T-helper 1 cell treated with Interleukin-12 subunit alpha and Interleukin-12 subunit beta and Interleukin-4 antibody, amounts not matched to agents 30 μg/mL and 1 μg/mL, for 36 hours (primary cell): ENCODE data around the gene PRICKLE1.

Experiments
- H3K27ac Mint-ChIP-seq: one replicate; pipeline ENCODE4 v1.8.0; 2021; ENCODE audit warnings: mild to moderate bottlenecking, mixed read lengths
- H3K27me3 Mint-ChIP-seq: one replicate; pipeline ENCODE4 v1.8.0; 2021; ENCODE audit warnings: low read depth, mixed read lengths
- H3K36me3 Mint-ChIP-seq: one replicate; pipeline ENCODE4 v1.8.0; 2021; ENCODE audit warnings: low read depth, mixed read lengths
- H3K4me1 Mint-ChIP-seq: one replicate; pipeline ENCODE4 v1.8.0; 2021; ENCODE audit warnings: low read depth, mixed read lengths
- H3K4me3 Mint-ChIP-seq: one replicate; pipeline ENCODE4 v1.8.0; 2021; ENCODE audit warnings: mild to moderate bottlenecking, moderate library complexity, mixed read lengths
- H3K9me3 Mint-ChIP-seq: one replicate; pipeline ENCODE4 v1.8.0; 2021; ENCODE audit warnings: mixed read lengths

The PRICKLE1 gene

DNA sequence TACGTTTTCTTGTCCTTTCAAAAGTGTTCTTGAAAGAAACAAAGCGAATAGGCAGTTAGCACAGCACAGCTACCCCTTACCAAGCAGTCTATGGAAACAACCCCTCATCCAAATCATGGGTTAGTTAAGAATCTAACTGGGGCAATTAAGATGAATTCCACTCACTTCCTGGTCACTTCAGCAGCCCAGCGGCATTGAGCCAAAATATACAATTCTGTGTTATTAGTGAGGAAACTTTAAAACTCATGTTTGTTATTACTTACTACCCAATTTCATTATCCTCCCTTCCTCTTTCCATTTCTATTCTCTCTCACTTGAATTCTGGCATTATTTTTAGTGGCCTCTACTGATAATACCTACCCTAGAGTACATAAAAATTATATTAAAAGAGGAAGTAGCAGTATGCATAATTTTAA is 142.2 kb downstream of the PRICKLE1 start:
- Mint-ChIP-seq H3K4me3 (no peak overlapping the region), H3K27ac (no peak overlapping the region), H3K27me3 (no peaks in the 10 kb centered on the region), H3K4me1 (no peaks in the 10 kb centered on the region), H3K9me3 (no peaks in the 10 kb centered on the region), H3K36me3 (peaks cover 28% of the 10 kb centered on the region)

DNA sequence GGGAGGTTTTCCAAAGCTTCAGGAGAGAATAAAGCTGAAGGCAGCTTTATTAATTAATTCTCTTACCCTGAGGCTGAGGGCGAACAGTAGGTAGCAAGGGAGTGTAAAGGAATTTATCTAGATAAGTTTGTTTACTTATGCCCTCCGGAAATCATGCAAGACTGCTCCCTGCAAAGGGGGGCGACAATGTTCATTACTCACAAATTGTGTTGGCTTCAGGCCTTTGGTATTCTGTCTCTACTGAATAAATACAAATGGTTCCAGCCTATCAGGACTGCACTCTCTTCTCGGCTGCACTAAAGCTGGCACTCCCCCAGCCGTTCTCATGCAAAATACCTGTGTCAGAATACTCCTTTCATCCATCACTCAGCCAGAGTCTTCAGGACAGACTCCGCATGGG is 142.8 kb downstream of the PRICKLE1 start:
- Mint-ChIP-seq H3K9me3 (no peaks in the 10 kb centered on the region), H3K27ac (no peak overlapping the region), H3K27me3 (no peaks in the 10 kb centered on the region), H3K4me1 (no peaks in the 10 kb centered on the region), H3K36me3 (peaks cover 31% of the 10 kb centered on the region), H3K4me3 (no peak overlapping the region)

DNA sequence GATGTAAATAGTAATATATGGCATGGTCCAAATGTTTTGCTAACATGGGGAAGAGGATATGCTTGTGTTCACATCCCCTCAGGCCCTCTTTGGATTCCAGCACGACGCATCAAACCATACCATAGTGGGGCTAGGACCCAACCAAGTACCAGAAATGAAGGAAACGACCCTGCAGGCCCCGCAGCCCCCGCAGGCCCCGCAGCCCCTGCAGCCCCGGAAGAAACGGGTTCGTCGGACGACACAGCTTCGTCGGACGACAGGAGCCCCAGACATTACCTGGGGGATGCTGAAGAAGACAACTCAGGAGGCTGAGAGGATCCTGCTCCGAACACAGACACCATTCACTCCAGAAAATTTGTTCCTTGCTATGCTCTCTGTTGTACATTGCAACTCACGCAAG is 143.7 kb downstream of the PRICKLE1 start:
- Mint-ChIP-seq H3K4me1 (no peaks in the 10 kb centered on the region), H3K27me3 (no peaks in the 10 kb centered on the region), H3K27ac (no peak overlapping the region), H3K4me3 (no peak overlapping the region), H3K9me3 (no peaks in the 10 kb centered on the region), H3K36me3 (peaks cover 36% of the 10 kb centered on the region)

DNA sequence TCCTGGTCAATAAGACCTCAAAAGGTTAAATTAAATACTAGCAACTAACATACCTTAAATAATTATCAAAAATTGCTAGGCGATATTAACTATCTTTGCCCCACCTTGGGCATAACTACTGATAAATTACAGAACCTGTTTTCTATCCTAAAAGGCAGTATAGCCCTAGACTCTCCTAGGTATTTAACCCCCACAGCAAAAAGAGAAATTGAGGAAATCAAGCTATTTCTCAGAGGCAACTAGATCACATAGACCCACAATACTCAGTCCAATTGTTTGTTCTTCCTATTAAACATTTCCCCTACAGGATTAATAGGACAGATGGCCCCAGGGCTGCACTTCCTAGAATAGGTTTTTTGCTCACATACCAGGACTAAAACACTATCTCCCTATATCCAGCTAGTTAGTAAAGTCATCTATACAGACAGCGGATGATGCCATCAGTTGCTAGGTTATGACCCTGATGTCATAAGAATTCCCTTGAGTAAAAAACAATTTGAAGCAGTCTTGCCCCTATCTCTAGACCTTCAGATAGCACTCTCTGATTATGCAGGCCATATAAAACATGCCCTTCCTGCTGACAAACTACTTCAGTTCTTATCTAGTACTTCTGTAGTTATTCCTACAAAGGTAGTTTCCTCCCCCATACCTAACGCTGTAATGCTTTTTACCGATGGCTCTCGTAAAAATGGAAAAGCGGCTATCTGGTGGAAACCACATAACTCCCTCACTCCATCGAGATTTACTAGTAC is 145.2 kb downstream of the PRICKLE1 start:
- Mint-ChIP-seq H3K27me3 (no peaks in the 10 kb centered on the region), H3K27ac (no peak overlapping the region), H3K4me3 (no peak overlapping the region), H3K9me3 (no peaks in the 10 kb centered on the region), H3K4me1 (no peaks in the 10 kb centered on the region), H3K36me3 (peaks cover 36% of the 10 kb centered on the region)

DNA sequence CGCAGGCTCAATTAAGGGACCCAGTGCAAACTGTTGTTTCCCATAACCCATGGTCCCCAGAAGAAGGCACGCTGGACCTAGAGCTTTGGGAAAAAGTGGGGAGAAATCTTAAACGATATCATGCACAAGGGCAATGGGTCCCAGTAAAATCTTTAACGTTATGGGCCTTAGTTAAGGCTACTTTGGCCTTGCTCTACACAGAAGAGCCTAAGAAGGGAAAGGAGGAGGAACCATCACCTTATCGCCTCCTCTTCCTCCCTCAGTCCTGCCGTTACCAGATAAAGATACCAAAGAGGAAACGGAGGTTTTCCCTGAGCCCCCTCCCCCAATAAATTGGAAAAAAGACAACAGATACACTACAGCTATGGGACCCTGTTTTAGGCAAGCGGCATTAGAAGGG is 146.7 kb downstream of the PRICKLE1 start:
- Mint-ChIP-seq H3K9me3 (no peaks in the 10 kb centered on the region), H3K4me1 (no peaks in the 10 kb centered on the region), H3K4me3 (no peak overlapping the region), H3K27ac (no peak overlapping the region), H3K27me3 (no peaks in the 10 kb centered on the region), H3K36me3 (peaks cover 30% of the 10 kb centered on the region)

DNA sequence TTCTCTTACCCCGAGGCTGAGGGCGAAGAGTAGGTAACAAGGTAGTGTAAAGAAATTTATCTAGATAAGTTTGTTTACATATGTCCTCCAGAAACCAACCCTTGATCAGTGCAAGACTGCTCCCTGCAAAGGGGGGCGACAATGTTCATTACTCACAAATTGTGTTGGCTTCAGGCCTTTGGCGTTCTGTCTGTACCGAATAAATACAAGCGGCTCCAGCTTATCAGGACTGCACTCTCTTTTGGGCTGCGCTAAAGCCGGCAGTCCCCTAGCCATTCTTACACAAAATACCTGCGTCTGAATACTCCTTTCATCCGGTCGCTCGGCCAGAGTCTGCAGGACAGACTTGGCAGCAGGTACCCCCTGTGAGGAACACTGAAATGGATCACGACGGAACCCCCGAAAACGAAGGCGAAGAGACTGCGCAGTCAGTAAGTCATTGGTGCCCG is 147.2 kb downstream of the PRICKLE1 start:
- H3K36me3 Mint-ChIP-seq, result peaks cover 29% of the 10 kb centered on the region

DNA sequence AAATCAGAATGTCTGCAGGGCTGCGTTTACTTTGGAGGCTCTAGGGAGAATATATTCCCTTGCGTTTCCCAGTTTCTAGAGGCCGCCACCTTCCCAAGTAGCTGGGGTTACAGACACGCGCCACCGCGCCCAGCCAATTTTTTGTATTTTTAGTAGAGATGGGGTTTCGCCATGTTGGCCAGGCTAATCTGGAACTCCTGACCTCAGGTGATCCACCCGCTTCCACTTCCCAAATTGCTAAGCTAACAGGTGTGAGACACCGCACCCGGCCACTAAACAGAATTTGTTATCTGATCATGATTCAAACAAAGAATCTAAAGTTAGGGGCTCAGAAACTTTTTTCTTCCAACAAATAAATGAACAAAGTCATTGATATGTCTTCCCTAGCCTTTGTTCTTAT is 148.9 kb downstream of the PRICKLE1 start:
- Mint-ChIP-seq H3K27ac (no peak overlapping the region), H3K4me3 (no peak overlapping the region), H3K9me3 (no peaks in the 10 kb centered on the region), H3K4me1 (no peaks in the 10 kb centered on the region), H3K36me3 (peaks cover 26% of the 10 kb centered on the region), H3K27me3 (no peaks in the 10 kb centered on the region)

More for the DNA sequence above, 147.2 kb downstream of the PRICKLE1 start:
- no peaks in the 10 kb centered on the region for H3K27me3 Mint-ChIP-seq
- no peaks in the 10 kb centered on the region for H3K9me3 Mint-ChIP-seq
- no peak overlapping the region for H3K27ac Mint-ChIP-seq
- no peaks in the 10 kb centered on the region for H3K4me1 Mint-ChIP-seq
- no peak overlapping the region for H3K4me3 Mint-ChIP-seq

DNA sequence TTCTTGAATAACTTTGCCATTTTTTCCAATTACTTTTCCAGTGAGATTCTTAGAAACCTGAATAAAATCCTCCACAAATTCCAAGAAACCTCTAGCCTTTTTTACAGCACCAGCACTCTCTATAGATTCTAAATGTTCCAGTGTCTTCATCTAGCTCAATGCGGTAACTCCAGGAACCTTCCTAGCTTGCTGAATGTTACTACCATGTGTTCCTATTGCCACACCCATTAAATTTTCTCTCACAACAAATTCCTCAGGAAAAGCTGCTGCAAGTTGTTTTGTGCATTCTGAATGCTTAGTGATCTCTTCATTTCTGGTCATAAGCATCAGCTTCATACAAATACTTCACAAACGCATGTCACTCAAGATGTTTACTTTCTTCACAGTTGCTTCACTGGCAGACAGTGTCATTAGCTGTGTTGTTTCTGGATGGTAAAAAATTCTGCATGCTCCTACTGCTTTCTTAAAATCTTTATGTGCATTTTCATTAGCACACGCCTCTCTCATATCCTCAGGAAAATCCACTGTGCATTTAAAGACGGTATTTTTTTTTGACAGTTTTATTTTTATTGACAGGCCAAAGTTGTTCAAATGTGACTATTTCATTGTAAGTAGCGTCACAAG is 156.9 kb downstream of the PRICKLE1 start:
- no peaks in the 10 kb centered on the region for H3K9me3 Mint-ChIP-seq
- H3K36me3 Mint-ChIP-seq, result peaks cover 22% of the 10 kb centered on the region
- no peak overlapping the region for H3K27ac Mint-ChIP-seq
- no peak overlapping the region for H3K4me3 Mint-ChIP-seq
- no peaks in the 10 kb centered on the region for H3K27me3 Mint-ChIP-seq
- H3K4me1 Mint-ChIP-seq, result no peaks in the 10 kb centered on the region

DNA sequence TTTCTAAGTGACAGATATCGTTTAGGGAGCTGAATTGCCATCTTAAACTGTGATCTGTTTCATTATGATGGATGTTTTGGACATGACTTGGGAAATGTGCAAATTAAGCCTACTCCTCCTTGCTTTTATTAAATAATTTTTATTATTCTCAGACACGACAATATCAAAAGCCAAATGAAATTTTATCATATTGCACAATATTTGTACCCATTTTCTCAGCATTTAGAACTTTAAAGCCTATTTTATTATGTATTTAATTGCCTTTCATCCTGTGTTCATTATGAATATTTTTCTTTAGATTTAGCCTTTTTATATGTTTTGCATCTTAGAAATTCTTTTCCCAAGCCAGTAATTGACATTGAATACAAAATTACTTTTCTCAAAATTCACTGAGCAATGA is 160.7 kb downstream of the PRICKLE1 start:
- H3K36me3 Mint-ChIP-seq, result peaks cover 31% of the 10 kb centered on the region
- H3K27me3 Mint-ChIP-seq, result no peaks in the 10 kb centered on the region
- H3K9me3 Mint-ChIP-seq, result no peaks in the 10 kb centered on the region
- H3K4me3 Mint-ChIP-seq, result no peak overlapping the region
- no peak overlapping the region for H3K27ac Mint-ChIP-seq
- H3K4me1 Mint-ChIP-seq, result peaks cover 11% of the 10 kb centered on the region

DNA sequence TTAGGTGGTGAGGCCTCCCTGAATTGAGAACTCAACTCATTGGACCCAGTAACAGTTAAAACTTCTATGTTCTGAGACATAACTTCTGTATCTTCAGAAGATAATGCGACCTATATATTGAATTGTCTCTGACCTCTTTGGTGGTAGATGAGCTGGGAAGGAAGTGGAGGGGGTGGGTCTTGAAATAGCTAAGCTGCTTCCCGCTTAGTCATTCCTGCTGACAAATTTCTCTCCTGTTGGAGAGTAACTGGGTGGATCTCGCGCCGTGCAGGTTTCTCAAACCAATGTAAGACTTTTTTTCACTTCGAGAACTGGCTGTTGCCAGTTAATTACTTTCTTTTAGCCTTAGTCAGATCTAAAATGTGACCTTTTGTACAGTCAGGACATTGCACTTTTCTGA is 162.8 kb downstream of the PRICKLE1 start:
- H3K4me1 Mint-ChIP-seq, result peaks cover 11% of the 10 kb centered on the region
- H3K4me3 Mint-ChIP-seq, result no peak overlapping the region
- peaks cover 20% of the 10 kb centered on the region for H3K36me3 Mint-ChIP-seq
- H3K9me3 Mint-ChIP-seq, result no peaks in the 10 kb centered on the region
- no peaks in the 10 kb centered on the region for H3K27me3 Mint-ChIP-seq
- H3K27ac Mint-ChIP-seq, result peak overlapping the region; percentile 17

DNA sequence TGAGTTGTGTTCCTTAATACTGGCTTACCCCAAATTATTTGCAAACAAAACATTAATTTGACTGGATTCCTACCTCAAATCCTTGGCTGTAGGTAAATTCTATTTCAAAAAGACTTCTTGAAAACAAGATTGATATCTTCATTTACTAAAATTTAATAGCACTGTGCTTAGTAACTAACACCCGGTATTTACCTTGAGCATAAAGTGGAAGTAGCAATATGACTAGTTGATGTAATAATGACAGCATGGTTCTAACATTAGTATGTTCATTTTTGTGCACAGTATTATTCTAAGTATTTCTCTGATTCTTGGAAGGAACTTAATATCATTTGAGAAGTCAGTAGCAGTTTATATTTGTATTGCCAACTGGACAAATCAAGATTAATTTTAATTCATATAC is 166.8 kb downstream of the PRICKLE1 start:
- H3K4me1 Mint-ChIP-seq, result peaks cover 18% of the 10 kb centered on the region
- no peaks in the 10 kb centered on the region for H3K27me3 Mint-ChIP-seq
- no peak overlapping the region for H3K27ac Mint-ChIP-seq
- H3K36me3 Mint-ChIP-seq, result peaks cover 13% of the 10 kb centered on the region
- no peak overlapping the region for H3K4me3 Mint-ChIP-seq
- no peaks in the 10 kb centered on the region for H3K9me3 Mint-ChIP-seq

DNA sequence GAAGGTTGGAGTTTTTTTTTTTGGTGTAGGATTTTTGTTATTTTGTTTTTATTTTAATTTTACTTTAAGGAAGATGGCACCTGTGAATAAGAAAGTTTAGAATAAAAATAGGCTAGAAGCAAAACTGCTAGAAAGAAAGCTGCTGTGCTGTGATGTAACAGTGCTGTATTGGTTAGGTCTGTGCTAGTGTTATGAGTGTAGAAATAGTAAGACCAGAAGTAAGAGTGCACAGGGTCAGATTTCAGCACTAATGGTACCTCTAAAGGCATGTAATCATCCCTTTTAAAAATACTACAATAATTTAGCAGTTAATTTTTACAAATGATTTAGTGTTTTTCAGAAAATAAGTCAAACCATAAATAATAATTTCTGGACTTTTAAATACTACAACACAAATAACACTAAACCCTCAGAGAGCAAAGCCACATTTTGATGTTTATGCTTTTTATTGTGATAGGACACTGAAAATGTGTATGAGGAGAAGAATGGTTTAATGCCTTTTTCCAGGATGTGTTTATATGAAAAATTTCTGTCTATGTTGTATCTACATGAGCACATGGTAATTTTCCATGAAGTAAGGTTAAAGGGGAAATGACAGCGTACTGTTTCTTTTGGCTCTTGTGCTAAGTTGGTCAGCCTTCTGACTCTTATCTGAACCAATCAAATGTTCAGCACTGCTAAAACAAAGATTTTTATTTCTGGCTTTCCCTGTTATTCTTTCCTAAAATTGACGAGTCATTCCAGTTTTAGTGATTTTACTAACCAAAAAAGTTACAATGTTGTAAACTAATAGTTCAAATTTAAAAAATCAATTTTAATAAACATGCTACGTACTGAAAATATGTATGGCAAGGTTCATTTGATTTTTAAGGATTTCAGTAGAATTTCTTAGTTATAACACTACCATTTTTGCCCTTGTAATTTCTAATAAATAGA is 167.4 kb downstream of the PRICKLE1 start:
- Mint-ChIP-seq H3K4me3 (no peak overlapping the region), H3K4me1 (peaks cover 18% of the 10 kb centered on the region), H3K9me3 (no peaks in the 10 kb centered on the region), H3K36me3 (peaks cover 8% of the 10 kb centered on the region), H3K27ac (no peak overlapping the region), H3K27me3 (no peaks in the 10 kb centered on the region)

DNA sequence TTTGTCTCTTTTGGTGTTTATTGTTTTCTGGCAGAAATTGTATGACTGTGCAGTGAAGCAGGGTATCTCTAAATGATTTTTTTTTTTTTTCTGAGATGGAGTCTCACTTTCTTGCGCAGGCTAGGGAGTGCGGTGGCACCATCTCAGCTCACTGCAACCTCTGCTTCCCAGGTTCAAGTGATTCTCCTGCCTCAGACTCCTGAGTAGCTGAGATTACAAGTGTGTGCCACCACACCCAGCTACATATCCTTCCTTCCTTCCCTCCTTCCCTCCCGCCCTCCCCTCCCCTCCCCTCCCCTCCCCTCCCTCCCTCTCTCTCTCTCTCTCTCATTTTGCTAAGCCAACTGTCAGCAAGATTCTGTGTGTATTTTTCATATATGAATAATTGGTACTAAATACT is 169.2 kb downstream of the PRICKLE1 start:
- Mint-ChIP-seq H3K36me3 (peaks cover 8% of the 10 kb centered on the region), H3K4me3 (no peak overlapping the region), H3K9me3 (no peaks in the 10 kb centered on the region), H3K27me3 (no peaks in the 10 kb centered on the region), H3K4me1 (peaks cover 9% of the 10 kb centered on the region), H3K27ac (no peak overlapping the region)

DNA sequence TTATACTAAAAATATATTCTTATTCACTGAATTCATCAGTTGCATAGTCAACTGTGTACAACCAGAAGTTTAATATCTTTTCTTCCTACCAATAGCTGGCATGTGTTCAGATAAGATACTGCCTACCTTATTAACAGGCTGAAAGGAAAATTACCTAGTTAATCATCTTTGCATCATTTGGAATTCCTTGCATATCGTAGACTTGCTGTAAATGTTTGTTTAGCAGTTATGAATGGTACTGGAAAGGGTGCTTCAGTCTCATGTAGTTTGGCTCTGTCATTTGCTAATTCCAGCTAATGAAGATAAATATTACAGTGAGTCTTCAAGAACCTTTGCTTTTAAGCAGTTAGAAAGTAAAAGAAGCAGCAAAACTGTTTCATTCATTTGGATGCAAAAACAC is 179.2 kb downstream of the PRICKLE1 start:
- no peaks in the 10 kb centered on the region for H3K9me3 Mint-ChIP-seq
- H3K27me3 Mint-ChIP-seq, result no peaks in the 10 kb centered on the region
- H3K4me3 Mint-ChIP-seq, result no peak overlapping the region
- H3K36me3 Mint-ChIP-seq, result peaks cover 9% of the 10 kb centered on the region
- peaks cover 2% of the 10 kb centered on the region for H3K4me1 Mint-ChIP-seq
- no peak overlapping the region for H3K27ac Mint-ChIP-seq
